Astrocyte of the cerebellum (primary cell): ENCODE measurements around the gene IGFLR1.
"Not testable (repeated sequence)": the region's sequence is repeated elsewhere in the genome, so short reads cannot be mapped to it uniquely, and the experiment has no call there.

Experiments used
- DNase-seq: peaks from one replicate; pipeline ENCODE4 v3.0.0-alpha.2; 2011; ENCODE audit warnings: low read depth
- H3K4me3 ChIP-seq: 2 replicates; pipeline ENCODE4 v1.5.1; 2011; ENCODE audit warnings: mild to moderate bottlenecking, low read depth, low read length, moderate library complexity
- in situ Hi-C: cut with HindIII; loops from 2 replicates; pipeline ENCODE4 v1.10.0; 2017; ENCODE audit warnings: low sequenced_read_pairs
- TF ChIP-seq, protein P1 (sequence below): IDR thresholded peaks from 2 replicates; pipeline ENCODE4 v1.5.1; 2012; ENCODE audit warnings: low read length, low read depth, moderate library complexity, mild to moderate bottlenecking; ENCODE audit errors: missing control alignments

Gene IGFLR1

DNA sequence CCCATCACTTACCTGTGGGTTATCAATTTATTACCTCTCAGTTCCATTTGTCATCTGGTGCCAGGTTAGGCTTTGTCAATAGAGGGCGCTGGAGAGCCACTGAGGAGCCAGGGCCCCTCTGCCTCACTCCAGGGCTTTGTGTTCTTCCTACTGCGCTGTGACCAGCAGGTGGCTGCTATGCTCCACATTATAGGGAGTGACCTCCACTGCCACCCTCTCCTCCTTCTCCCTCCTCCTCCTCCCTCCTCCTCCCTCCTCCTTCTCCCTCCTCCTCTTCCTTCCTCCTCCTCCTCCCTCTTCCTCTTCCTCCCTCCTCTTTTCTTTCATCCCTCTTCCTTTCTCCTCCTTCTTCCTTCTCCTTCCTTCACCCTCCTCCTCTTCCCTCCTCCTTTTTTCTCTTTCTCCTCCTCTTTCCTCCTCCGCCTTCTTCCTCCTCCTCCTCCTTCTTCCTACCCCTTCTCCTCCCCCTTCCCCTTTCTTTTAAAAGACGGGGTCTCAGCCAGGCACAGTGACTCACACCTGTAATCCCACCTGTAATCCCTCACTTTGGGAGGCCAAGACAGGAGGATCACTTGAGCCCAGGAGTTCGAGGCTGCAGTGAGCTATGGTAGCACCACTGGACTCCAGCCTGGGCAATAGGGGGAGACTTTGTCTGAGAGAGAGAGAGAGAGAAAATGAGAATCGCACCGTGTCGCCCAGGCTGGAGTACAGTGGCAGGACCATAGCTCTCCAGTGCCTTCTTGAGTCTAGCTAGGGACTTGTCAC, 48.2 kb downstream of the IGFLR1 start:
- H3K4me3 ChIP-seq: no peak overlapping the region
- peak; percentile 56 for DNase-seq
- in situ Hi-C loops: no loop called here
- TF ChIP-seq, protein P1, sequence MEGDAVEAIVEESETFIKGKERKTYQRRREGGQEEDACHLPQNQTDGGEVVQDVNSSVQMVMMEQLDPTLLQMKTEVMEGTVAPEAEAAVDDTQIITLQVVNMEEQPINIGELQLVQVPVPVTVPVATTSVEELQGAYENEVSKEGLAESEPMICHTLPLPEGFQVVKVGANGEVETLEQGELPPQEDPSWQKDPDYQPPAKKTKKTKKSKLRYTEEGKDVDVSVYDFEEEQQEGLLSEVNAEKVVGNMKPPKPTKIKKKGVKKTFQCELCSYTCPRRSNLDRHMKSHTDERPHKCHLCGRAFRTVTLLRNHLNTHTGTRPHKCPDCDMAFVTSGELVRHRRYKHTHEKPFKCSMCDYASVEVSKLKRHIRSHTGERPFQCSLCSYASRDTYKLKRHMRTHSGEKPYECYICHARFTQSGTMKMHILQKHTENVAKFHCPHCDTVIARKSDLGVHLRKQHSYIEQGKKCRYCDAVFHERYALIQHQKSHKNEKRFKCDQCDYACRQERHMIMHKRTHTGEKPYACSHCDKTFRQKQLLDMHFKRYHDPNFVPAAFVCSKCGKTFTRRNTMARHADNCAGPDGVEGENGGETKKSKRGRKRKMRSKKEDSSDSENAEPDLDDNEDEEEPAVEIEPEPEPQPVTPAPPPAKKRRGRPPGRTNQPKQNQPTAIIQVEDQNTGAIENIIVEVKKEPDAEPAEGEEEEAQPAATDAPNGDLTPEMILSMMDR: peak; percentile 99

DNA sequence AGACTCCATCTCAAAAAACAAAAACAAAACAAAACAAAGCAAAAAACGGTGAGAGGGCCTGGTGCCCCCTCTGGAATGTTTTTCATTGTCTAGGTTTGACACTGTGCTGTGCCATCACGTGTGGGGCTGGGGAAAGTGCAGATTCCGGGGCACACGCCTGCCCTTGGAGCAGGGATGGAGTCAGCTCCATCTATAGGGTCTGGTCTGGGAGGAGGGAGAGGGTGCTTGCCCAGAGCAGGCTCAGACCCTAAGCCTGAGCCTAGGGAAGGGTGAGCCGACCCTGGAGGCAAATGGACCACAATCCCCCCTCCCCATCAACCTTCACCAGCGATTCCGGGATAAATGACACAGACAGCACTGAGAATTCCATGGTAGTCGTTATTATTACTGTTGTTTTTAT, 48.8 kb downstream of the IGFLR1 start:
- in situ Hi-C loops: no loop called here
- TF ChIP-seq, protein P1: no peak
- DNase-seq: no peak
- H3K4me3 ChIP-seq: no peak overlapping the region

DNA sequence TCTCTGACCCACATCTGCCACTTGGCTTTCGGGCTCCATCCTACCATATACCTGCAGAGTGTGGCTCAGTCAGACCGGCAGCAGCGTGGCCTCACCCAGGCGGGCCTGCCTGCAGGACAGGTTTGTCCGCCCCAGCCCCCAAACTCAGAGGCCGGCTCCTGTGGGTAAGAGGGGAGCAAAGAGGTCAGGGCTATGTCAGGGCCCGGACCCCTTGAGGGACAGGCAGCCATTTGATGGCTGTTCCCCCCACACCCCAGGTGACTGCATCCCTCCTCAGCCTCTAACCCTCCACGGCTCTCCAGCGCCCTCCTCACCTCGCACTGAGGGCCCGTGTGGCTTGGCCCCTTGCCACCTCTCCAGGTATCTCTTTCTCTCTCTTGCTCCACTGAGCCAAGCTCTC, 50.2 kb downstream of the IGFLR1 start:
- TF ChIP-seq, protein P1: no peak
- in situ Hi-C loops: no loop called here
- no peak overlapping the region for H3K4me3 ChIP-seq
- no peak for DNase-seq

DNA sequence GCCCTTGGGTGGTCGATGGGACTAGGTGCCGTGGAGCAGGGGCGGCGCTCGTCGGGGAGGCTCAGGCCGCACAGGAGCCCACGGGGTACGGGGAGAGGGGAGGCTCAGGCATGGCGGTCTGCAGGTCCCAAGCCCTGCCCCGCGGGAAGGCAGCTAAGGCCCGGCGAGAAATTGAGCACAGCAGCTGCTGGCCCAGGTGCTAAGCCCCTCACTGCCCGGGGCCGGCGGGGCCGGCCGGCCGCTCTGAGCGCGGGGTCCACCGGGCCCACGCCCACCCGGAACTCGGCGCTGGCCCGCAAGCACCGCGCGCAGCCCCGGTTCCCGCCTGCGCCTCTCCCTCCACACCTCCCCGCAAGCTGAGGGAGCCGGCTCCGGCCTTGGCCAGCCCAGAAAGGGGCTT, 51.1 kb downstream of the IGFLR1 start:
- in situ Hi-C loops, H3K4me3 ChIP-seq, DNase-seq: not testable (repeated sequence)

DNA sequence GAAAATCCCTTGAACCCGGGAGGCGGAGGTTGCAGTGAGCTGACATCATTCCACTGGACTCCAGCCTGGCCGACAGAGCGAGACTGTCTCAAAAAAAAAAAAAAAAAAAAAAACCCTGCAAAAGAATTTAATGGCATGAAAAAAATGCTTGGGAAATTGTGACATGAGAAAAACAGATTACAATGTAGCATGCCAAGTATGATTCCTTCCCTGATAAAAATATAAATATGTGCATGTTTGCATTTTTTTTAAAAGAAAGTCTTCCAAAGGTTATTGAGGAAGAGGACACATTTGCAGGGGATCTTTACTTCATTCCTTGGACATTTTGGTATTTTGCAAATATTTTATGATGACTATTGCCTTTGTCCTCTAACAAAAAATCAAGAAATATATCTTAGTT, 52.4 kb downstream of the IGFLR1 start:
- in situ Hi-C loops: no loop called here
- TF ChIP-seq, protein P1: no peak
- no peak overlapping the region for H3K4me3 ChIP-seq
- no peak for DNase-seq
